ENCODE results near the gene ANXA7.

DNA sequence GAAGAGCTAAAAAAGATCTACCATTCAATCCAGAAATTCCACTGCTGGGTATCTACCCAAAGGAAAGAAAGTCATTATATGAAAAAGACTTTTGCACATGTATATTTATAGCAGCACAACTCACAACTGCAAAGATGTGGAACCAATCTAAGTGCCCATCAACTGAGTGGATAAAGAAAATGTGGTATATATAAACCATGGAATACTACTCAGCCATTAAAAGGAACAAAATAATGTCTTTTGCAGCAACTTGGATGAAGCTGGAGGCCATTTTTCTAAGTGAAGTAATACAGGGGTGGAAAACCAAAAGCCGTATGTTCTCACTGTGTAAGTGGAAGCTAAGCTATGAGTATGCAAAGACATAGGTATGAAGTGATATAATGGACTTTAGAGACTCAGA is 3.0 kb downstream of the ANXA7 start:
- no peak for TF ChIP-seq EZH2 (IDR thresholded peaks at IDR 0.05; ENCODE audit: low read length, missing control alignments)
- TF ChIP-seq, protein P1, sequence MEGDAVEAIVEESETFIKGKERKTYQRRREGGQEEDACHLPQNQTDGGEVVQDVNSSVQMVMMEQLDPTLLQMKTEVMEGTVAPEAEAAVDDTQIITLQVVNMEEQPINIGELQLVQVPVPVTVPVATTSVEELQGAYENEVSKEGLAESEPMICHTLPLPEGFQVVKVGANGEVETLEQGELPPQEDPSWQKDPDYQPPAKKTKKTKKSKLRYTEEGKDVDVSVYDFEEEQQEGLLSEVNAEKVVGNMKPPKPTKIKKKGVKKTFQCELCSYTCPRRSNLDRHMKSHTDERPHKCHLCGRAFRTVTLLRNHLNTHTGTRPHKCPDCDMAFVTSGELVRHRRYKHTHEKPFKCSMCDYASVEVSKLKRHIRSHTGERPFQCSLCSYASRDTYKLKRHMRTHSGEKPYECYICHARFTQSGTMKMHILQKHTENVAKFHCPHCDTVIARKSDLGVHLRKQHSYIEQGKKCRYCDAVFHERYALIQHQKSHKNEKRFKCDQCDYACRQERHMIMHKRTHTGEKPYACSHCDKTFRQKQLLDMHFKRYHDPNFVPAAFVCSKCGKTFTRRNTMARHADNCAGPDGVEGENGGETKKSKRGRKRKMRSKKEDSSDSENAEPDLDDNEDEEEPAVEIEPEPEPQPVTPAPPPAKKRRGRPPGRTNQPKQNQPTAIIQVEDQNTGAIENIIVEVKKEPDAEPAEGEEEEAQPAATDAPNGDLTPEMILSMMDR (conservative IDR thresholded peaks at IDR 0.05 in 1 of 2, IDR thresholded peaks at IDR 0.05 in 1 of 2; ENCODE audit: low read depth in 1 of 2, low read length in 2 of 2), result no peak
